COR-L47 (cell line): Measurements from ENCODE around the gene RAPGEF1.
"Not testable (repeated sequence)": the region's sequence is repeated elsewhere in the genome, so short reads cannot be mapped to it uniquely, and the experiment has no call there.

Experiments used
- DNase-seq: peaks from one replicate; lab custom pipeline; 2025; lab: John Stamatoyannopoulos, UW

The RAPGEF1 gene

GRCh38 chr9:131555841-131556673 is 183.8 kb downstream of the RAPGEF1 start:
- DNase-seq = no peak

GRCh38 chr9:131554843-131555351 is 185.0 kb downstream of the RAPGEF1 start:
- DNase-seq = no peak

GRCh38 chr9:131554087-131554842 is 185.6 kb downstream of the RAPGEF1 start:
- no peak for DNase-seq

- DNase-seq = no peak
Measured at GRCh38 chr9:131552030-131552429, 187.8 kb downstream of the RAPGEF1 start.

- DNase-seq = not testable (repeated sequence)
Measured at GRCh38 chr9:131550465-131550864, 189.4 kb downstream of the RAPGEF1 start.

- not testable (repeated sequence) for DNase-seq
Measured at GRCh38 chr9:131549186-131549585, 190.7 kb downstream of the RAPGEF1 start.

GRCh38 chr9:131546336-131547084 is 193.4 kb downstream of the RAPGEF1 start:
- DNase-seq = no peak

GRCh38 chr9:131545786-131546335 is 194.0 kb downstream of the RAPGEF1 start:
- DNase-seq = no peak

- DNase-seq = peak; percentile 60
Measured at GRCh38 chr9:131545003-131545785, 194.7 kb downstream of the RAPGEF1 start, which contains the start of gene PRRT1B. TSS of gene PRRT1B (plus strand) at chr9:131545523. CDS start at chr9:131545616, 93 bp downstream.

GRCh38 chr9:131543141-131543540 is 196.7 kb downstream of the RAPGEF1 start:
- DNase-seq = no peak

GRCh38 chr9:131539223-131539923 is 200.5 kb downstream of the RAPGEF1 start:
- DNase-seq = no peak

- DNase-seq = no peak
Measured at GRCh38 chr9:131537946-131538345, 201.9 kb downstream of the RAPGEF1 start.

- peak; percentile 26 for DNase-seq
Measured at GRCh38 chr9:131534721-131535237, 205.1 kb downstream of the RAPGEF1 start.

- peak; percentile 82 for DNase-seq
Measured at GRCh38 chr9:131530920-131531832, 208.7 kb downstream of the RAPGEF1 start, which contains the start of gene UCK1. TSS of gene UCK1 (minus strand) at chr9:131531263. CDS start at chr9:131531174, 89 bp downstream.

- peak; percentile 13 for DNase-seq
Measured at GRCh38 chr9:131530546-131530919, 209.3 kb downstream of the RAPGEF1 start.

- DNase-seq = no peak
Measured at GRCh38 chr9:131529597-131530545, 210.0 kb downstream of the RAPGEF1 start.

- DNase-seq = no peak
Measured at GRCh38 chr9:131528886-131529505, 210.9 kb downstream of the RAPGEF1 start.
